AG04450 (cell line): Measurements from ENCODE around the gene WNT7B. TPM values are rescaled to one million over a fixed set of nuclear protein-coding genes. Genes with fewer than 3 reads are reported as not detected.
A peak's percentile ranks its signal among the peaks of the same experiment; 100 is the strongest.

Source experiments
- CTCF ChIA-PET: fragments of 300-600, 350-600 bp; formaldehyde crosslinking; extraction: SDS; loops from one replicate; lab custom pipeline; 2022; ENCODE audit warnings: antibody characterized with exemption, inconsistent platforms; lab: Charles Lee
- POLR2A ChIA-PET: fragments of 350-600 bp; formaldehyde crosslinking; extraction: SDS; loops from one replicate; lab custom pipeline; 2021; ENCODE audit warnings: antibody characterized with exemption, inconsistent platforms; lab: Yijun Ruan, JAX
- DNase-seq: peaks from one replicate; pipeline ENCODE4 v3.0.0-alpha.2; 2011; ENCODE audit warnings: low read depth, low spot score
- H3K27ac ChIP-seq: one replicate; pipeline ENCODE4 v1.5.1; 2012; ENCODE audit warnings: low read depth, low read length, control low read depth
- H3K27me3 ChIP-seq: one replicate; pipeline ENCODE4 v1.6.0; 2012; ENCODE audit warnings: low read length; ENCODE audit not compliant: control insufficient read depth, insufficient read depth
- H3K4me3 ChIP-seq: 2 replicates; pipeline ENCODE4 v1.5.1; 2011; ENCODE audit warnings: mild to moderate bottlenecking, low read depth, low read length, control low read depth
- H3K9me3 ChIP-seq: 2 replicates; pipeline ENCODE4 v1.5.1; 2012; ENCODE audit warnings: low read length; ENCODE audit not compliant: control insufficient read depth, insufficient read depth
- polyA plus RNA-seq: library from polyadenylated mRNA; depleted of rRNA; stranded (reverse); fragments of >200 nt; gene quantifications from 2 replicates; pipeline ENCODE4 v1.2.3, GENCODE V29; 2011
- TF ChIP-seq, protein P1 (sequence below): IDR thresholded peaks from 2 replicates; pipeline ENCODE4 v1.5.1; 2011; ENCODE audit warnings: low read depth, low read length, control low read depth, inconsistent platforms

Gene WNT7B
- polyA plus RNA-seq, 1 experiment, result 0.56 TPM

- TF ChIP-seq, protein P1, sequence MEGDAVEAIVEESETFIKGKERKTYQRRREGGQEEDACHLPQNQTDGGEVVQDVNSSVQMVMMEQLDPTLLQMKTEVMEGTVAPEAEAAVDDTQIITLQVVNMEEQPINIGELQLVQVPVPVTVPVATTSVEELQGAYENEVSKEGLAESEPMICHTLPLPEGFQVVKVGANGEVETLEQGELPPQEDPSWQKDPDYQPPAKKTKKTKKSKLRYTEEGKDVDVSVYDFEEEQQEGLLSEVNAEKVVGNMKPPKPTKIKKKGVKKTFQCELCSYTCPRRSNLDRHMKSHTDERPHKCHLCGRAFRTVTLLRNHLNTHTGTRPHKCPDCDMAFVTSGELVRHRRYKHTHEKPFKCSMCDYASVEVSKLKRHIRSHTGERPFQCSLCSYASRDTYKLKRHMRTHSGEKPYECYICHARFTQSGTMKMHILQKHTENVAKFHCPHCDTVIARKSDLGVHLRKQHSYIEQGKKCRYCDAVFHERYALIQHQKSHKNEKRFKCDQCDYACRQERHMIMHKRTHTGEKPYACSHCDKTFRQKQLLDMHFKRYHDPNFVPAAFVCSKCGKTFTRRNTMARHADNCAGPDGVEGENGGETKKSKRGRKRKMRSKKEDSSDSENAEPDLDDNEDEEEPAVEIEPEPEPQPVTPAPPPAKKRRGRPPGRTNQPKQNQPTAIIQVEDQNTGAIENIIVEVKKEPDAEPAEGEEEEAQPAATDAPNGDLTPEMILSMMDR, result no peak
- no peak for DNase-seq
- peaks cover 4% of the 10 kb centered on the region; the same call in 1 of the 2 replicates for H3K9me3 ChIP-seq
- ChIA-PET POLR2A (interaction anchor here (1.2 kb wide), 1 partner anchor 13 kb away, joined by 3 read pairs; no protein-coding TSS in a partner anchor), CTCF (no interaction called here)
- peaks cover 7% of the 10 kb centered on the region for H3K27me3 ChIP-seq
- peak overlapping the region; percentile 11 for H3K27ac ChIP-seq
- H3K4me3 ChIP-seq, result no peak overlapping the region
Observed at GRCh38 chr22:45892681-45893461, 84.1 kb downstream of the WNT7B start.

DNA sequence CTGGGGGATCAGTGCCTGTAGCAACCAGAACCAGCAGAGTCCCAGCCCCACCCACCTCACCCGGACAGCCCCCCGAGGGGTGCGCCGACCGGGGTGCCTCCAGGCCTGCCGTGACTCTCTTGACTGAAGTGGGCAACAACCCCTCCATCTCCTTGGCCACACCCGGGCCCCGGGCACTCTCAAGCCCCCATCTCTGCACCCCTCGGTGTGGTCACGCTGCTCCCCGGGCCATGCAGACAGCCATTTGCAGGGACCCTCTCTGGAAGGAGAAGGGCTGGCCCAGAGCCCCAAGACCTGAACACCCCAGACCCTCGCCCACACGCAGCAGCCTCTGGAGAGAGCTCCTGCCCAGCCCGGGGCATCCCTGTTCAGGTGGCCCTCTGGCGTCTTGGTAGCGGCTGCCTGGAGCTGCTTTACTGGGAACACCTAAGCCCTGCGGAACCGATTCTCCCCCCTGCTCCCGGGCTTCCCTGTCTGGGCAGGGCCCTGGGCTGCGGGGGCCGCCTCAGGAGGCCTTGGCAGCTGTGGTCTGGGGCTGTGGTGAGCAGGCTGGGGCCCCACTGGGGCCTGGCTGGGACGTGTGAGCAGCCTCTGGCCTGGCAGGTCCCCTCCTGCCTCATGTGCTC, 84.9 kb downstream of the WNT7B start:
- peaks cover 4% of the 10 kb centered on the region; the same call in 1 of the 2 replicates for H3K9me3 ChIP-seq
- POLR2A ChIA-PET, result no interaction called here
- H3K27me3 ChIP-seq, result peaks cover 4% of the 10 kb centered on the region
- no peak overlapping the region for H3K27ac ChIP-seq
- CTCF ChIA-PET, result no interaction called here
- TF ChIP-seq, protein P1, result no peak
- no peak overlapping the region for H3K4me3 ChIP-seq
- no peak for DNase-seq

- TF ChIP-seq, protein P1, result no peak
- POLR2A ChIA-PET, result no interaction called here
- CTCF ChIA-PET, result no interaction called here
- no peak for DNase-seq
- Histone ChIP-seq H3K9me3 (peaks cover 4% of the 10 kb centered on the region; the same call in 1 of the 2 replicates), H3K27me3 (peaks cover 3% of the 10 kb centered on the region), H3K27ac (no peak overlapping the region), H3K4me3 (no peak overlapping the region)
Observed at GRCh38 chr22:45891471-45891995, 85.4 kb downstream of the WNT7B start.

DNA sequence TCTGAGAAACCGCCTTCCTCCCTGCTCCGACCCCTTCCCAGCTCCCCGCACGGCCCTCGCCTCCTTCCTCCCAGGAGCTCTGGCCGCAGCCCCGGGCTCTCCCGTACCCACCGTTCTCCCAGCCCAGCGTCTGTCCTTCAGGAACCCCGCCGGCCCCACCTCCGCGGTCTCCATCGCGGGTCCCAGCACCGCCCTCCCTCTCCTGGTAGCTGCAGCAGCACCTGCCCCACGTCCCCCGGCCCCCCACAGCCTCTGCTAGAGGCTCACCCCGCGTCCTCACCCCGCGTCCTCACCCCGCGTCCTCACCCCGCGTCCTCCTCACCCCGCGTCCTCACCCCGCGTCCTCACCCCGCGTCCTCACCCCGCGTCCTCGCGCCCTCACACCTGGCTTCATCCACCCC, 85.9 kb downstream of the WNT7B start:
- TF ChIP-seq, protein P1, result no peak
- Histone ChIP-seq H3K27ac (no peak overlapping the region), H3K27me3 (no peaks in the 10 kb centered on the region), H3K4me3 (no peak overlapping the region), H3K9me3 (peaks cover 4% of the 10 kb centered on the region; the same call in 1 of the 2 replicates)
- DNase-seq, result no peak
- CTCF ChIA-PET, result no interaction called here
- POLR2A ChIA-PET, result no interaction called here

GRCh38 chr22:45890351-45890635, 86.7 kb downstream of the WNT7B start:
- POLR2A ChIA-PET, result no interaction called here
- CTCF ChIA-PET, result no interaction called here
- no peak for DNase-seq
- H3K4me3 ChIP-seq, result no peak overlapping the region
- H3K9me3 ChIP-seq, result peaks cover 4% of the 10 kb centered on the region; the same call in 1 of the 2 replicates
- H3K27ac ChIP-seq, result no peak overlapping the region
- TF ChIP-seq, protein P1, result no peak
- H3K27me3 ChIP-seq, result no peaks in the 10 kb centered on the region
